ENCODE results near the gene AIFM3.

AIFM3 gene

DNA sequence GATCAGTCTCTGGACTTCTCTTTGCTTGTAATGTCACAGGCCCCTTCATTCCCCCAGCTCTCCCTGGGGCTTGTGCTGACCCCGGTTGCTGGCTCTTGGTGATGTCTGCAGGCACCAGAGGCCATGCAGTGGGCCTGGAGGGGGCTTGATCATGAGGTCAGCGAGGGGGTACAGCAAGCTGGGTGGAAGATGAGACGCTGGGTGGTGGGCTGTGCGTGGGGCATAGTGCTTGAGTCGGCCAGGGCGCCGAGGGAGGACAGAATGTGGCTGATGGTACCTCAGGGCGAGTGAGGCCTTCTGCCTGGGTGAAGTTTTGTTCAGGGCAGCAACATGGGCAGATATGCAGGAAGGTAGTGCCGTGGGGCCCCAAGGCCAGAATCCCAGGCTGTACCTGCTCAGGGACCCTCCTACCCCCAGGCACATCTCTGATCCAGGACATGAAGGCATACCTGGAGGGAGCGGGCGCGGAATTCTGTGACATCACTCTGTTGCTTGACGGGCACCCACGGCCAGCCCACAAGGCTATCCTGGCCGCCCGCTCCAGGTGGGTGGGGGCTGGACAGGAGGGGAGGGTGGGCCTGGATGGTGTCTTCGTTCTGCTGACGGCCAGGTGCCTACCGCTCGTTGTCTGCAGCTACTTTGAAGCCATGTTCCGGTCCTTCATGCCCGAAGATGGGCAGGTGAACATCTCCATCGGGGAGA lies 28.4 kb downstream of the AIFM3 start:
- no peak overlapping the region for H3K4me3 ChIP-seq (ENCODE audit: low read depth, low read length)
- DNase-seq (ENCODE audit: low read depth) = no peak
- TF ChIP-seq, protein P1, sequence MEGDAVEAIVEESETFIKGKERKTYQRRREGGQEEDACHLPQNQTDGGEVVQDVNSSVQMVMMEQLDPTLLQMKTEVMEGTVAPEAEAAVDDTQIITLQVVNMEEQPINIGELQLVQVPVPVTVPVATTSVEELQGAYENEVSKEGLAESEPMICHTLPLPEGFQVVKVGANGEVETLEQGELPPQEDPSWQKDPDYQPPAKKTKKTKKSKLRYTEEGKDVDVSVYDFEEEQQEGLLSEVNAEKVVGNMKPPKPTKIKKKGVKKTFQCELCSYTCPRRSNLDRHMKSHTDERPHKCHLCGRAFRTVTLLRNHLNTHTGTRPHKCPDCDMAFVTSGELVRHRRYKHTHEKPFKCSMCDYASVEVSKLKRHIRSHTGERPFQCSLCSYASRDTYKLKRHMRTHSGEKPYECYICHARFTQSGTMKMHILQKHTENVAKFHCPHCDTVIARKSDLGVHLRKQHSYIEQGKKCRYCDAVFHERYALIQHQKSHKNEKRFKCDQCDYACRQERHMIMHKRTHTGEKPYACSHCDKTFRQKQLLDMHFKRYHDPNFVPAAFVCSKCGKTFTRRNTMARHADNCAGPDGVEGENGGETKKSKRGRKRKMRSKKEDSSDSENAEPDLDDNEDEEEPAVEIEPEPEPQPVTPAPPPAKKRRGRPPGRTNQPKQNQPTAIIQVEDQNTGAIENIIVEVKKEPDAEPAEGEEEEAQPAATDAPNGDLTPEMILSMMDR (conservative IDR thresholded peaks at IDR 0.05; ENCODE audit: low read depth, low read length) = no peak

DNA sequence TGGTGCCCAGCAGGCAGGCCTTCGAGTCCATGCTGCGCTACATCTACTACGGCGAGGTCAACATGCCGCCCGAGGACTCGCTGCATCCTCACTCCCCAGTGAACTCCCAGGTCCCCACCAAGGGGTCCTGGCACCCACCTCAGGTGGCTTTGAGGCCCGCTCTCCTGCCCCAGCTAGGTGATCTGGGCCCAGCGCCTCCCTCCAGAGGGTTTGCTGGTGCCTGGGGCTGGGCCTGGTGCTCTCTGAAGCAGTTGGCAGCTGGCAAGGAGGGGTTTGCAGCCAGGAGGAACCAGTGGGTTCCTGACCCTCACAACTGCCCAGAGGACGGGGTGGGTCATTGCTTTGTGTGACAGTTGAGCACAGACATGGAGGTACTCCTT lies 29.0 kb downstream of the AIFM3 start:
- no peak overlapping the region for H3K4me3 ChIP-seq (ENCODE audit: low read depth, low read length)
- TF ChIP-seq, protein P1 (conservative IDR thresholded peaks at IDR 0.05; ENCODE audit: low read depth, low read length) = no peak

GRCh38 chr22:20996598-20997535 lies 29.8 kb downstream of the AIFM3 start:
- H3K4me3 ChIP-seq (ENCODE audit: low read depth, low read length) = no peak overlapping the region
- TF ChIP-seq, protein P1 (conservative IDR thresholded peaks at IDR 0.05; ENCODE audit: low read depth, low read length) = no peak
- no peak for DNase-seq (ENCODE audit: low read depth)

More for the DNA sequence above, 29.0 kb downstream of the AIFM3 start:
- no peak for DNase-seq (ENCODE audit: low read depth)

- TF ChIP-seq, protein P1 (conservative IDR thresholded peaks at IDR 0.05; ENCODE audit: low read depth, low read length) = no peak
- DNase-seq (ENCODE audit: low read depth) = no peak
- H3K4me3 ChIP-seq (ENCODE audit: low read depth, low read length) = no peak overlapping the region
Observed at GRCh38 chr22:20997536-20998257, 30.6 kb downstream of the AIFM3 start.

- DNase-seq (ENCODE audit: low read depth) = peak; percentile 33
- TF ChIP-seq, protein P1 (conservative IDR thresholded peaks at IDR 0.05; ENCODE audit: low read depth, low read length) = no peak
- no peak overlapping the region for H3K4me3 ChIP-seq (ENCODE audit: low read depth, low read length)
Observed at GRCh38 chr22:20998411-20999336, 31.6 kb downstream of the AIFM3 start.

Measured in choroid plexus epithelial cell (primary cell).